Smooth muscle cell (in vitro differentiated cells): ENCODE data around the gene PTK7. TPM values are rescaled to one million over a fixed set of nuclear protein-coding genes. Genes with fewer than 3 reads are reported as not detected.

ENCODE experiments used
- DNase-seq: peaks from one replicate; lab custom pipeline; 2025; ENCODE audit not compliant: unreplicated experiment; lab: John Stamatoyannopoulos, UW
- H2AFZ ChIP-seq: fragments of 200-600 bp; sonication (generic); 2 replicates; pipeline ENCODE4 v1.6.0; 2016; ENCODE audit warnings: antibody characterized with exemption, low read depth, mild to moderate bottlenecking
- H3F3A ChIP-seq: fragments of 200-600 bp; sonication (generic); 2 replicates; pipeline ENCODE4 v1.6.0; 2017; ENCODE audit warnings: antibody characterized with exemption, low read depth
- H3K27ac ChIP-seq: fragments of 200-600 bp; sonication (generic); 2 replicates; pipeline ENCODE4 v1.5.1; 2016; ENCODE audit warnings: low read depth, mild to moderate bottlenecking
- H3K27me3 ChIP-seq: fragments of 200-600 bp; sonication (generic); 2 replicates; pipeline ENCODE4 v1.6.1; 2016; ENCODE audit warnings: low read depth, mild to moderate bottlenecking
- H3K36me3 ChIP-seq: fragments of 200-600 bp; sonication (generic); 2 replicates; pipeline ENCODE4 v1.5.1; 2016; ENCODE audit warnings: low read depth
- H3K4me1 ChIP-seq: fragments of 200-600 bp; sonication (generic); 2 replicates; pipeline ENCODE4 v1.5.1; 2016; ENCODE audit warnings: low read depth
- H3K4me2 ChIP-seq: fragments of 200-600 bp; sonication (generic); 2 replicates; pipeline ENCODE4 v1.6.0; 2016; ENCODE audit warnings: mild to moderate bottlenecking
- H3K4me3 ChIP-seq: fragments of 200-600 bp; sonication (generic); 2 replicates; pipeline ENCODE4 v1.5.1; 2016; ENCODE audit warnings: mild to moderate bottlenecking
- H3K79me2 ChIP-seq: fragments of 200-600 bp; sonication (generic); 2 replicates; pipeline ENCODE4 v1.6.0; 2016; ENCODE audit warnings: low read depth, mild to moderate bottlenecking
- H3K9ac ChIP-seq: fragments of 200-600 bp; sonication (generic); 2 replicates; pipeline ENCODE4 v1.6.0; 2016; ENCODE audit warnings: low read depth
- H3K9me3 ChIP-seq: fragments of 200-600 bp; sonication (generic); replicated peaks from 2 replicates; pipeline ENCODE4 v1.5.1; 2016; ENCODE audit warnings: low read depth
- H4K20me1 ChIP-seq: fragments of 200-600 bp; sonication (generic); 2 replicates; pipeline ENCODE4 v1.6.0; 2016; ENCODE audit warnings: low read depth
- WGBS: methylation state at CpG from one replicate; pipeline ENCODE4 v1.1.7; 2016; ENCODE audit warnings: low lambda C conversion rate; 5-methylcytosine and 5-hydroxymethylcytosine counted together
- polyA plus RNA-seq: library from polyadenylated mRNA; unstranded; fragments of >200 nt; fragmentation: Nextera tagmentation; extraction: Ambion mirVana; gene quantifications from 2 replicates; pipeline ENCODE4 v1.2.1, GENCODE V29; 2016
- total RNA-seq: library from RNA; depleted of rRNA; stranded (reverse); fragments of >200 nt; gene quantifications from 2 replicates; pipeline ENCODE4 v1.2.3, GENCODE V29; 2014
- TF ChIP-seq, protein P1 (sequence below): fragments of 200-600 bp; sonication (generic); IDR thresholded peaks from 2 replicates; pipeline ENCODE4 v1.5.1; 2017; ENCODE audit warnings: borderline replicate concordance, mild to moderate bottlenecking, antibody characterized with exemption; ENCODE audit not compliant: insufficient read depth, poor library complexity, severe bottlenecking

PTK7 gene
- total and polyA plus RNA-seq, 2 experiments from 2014 or later: 376 to 598 TPM

DNA sequence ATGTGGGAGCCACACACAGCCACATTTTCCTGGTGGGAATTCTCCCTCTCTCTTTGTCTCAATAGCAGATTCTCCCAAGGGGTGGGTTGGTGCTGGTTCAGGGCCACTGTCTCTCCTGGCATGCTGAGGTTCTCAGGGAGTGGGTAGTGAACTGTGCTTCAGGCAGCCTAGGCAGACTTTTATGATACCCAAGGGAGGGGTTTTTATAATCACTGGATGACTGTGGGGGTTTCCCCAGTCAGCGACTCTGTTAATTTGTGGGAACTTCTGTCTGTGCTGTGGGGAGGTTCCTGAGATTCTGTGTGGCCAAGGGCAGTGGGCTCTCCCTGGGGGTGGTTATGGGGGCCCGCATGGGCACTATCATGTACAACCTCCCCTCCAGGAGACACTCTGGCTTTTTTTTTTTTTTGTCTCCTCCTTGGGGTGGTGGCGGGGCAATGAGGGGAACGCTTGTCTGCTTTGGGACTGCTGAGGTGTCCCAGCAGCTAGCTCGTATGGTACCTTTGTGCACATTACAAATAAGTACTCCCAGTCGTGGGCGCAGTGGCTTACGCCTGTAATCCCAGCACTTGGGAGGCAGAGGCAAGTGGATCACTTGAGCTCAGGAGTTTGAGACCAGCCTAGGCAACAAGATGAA lies 10.0 kb downstream of the PTK7 start:
- H3K79me2 ChIP-seq: peaks cover 100% of the 10 kb centered on the region
- no peak overlapping the region for H3K4me3 ChIP-seq
- no peak for DNase-seq
- no peaks in the 10 kb centered on the region for H3K36me3 ChIP-seq
- peaks cover 100% of the 10 kb centered on the region for H4K20me1 ChIP-seq
- 78% methylated on average over 7 of the region's 8 CpGs for WGBS
- peak overlapping the region; percentile 42 for H3K4me2 ChIP-seq
- H3K27ac ChIP-seq: peak overlapping the region; percentile 97
- H3K9me3 ChIP-seq: no peaks in the 10 kb centered on the region
- TF ChIP-seq, protein P1, sequence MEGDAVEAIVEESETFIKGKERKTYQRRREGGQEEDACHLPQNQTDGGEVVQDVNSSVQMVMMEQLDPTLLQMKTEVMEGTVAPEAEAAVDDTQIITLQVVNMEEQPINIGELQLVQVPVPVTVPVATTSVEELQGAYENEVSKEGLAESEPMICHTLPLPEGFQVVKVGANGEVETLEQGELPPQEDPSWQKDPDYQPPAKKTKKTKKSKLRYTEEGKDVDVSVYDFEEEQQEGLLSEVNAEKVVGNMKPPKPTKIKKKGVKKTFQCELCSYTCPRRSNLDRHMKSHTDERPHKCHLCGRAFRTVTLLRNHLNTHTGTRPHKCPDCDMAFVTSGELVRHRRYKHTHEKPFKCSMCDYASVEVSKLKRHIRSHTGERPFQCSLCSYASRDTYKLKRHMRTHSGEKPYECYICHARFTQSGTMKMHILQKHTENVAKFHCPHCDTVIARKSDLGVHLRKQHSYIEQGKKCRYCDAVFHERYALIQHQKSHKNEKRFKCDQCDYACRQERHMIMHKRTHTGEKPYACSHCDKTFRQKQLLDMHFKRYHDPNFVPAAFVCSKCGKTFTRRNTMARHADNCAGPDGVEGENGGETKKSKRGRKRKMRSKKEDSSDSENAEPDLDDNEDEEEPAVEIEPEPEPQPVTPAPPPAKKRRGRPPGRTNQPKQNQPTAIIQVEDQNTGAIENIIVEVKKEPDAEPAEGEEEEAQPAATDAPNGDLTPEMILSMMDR: no peak
- H3K9ac ChIP-seq: no peak overlapping the region
- H3K4me1 ChIP-seq: peaks cover 32% of the 10 kb centered on the region
- no peaks in the 10 kb centered on the region for H3K27me3 ChIP-seq
- H2AFZ ChIP-seq: no peak overlapping the region
- H3F3A ChIP-seq: peaks cover 34% of the 10 kb centered on the region

DNA sequence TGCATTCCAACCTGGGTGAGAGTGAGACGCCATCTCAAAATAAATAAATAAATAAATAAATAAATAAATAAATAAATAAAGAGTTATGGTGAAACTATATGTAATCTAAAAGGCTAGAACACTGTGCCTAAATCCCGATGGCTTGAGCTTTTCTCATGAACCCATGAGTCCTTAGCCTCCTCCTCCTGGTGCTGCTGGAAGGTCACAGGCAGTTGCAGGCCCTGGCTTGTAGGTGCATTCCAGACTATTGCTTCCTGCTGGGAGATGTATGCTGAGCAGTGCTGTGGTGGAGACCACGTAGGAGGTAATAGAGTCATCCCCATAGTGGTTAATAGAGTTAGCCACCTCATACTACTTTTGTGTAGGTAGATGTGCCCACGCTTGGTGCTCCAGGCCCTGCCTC lies 12.5 kb downstream of the PTK7 start:
- peaks cover 100% of the 10 kb centered on the region for H3K79me2 ChIP-seq
- peak overlapping the region; percentile 37 for H3K9ac ChIP-seq
- TF ChIP-seq, protein P1: no peak
- peaks cover 43% of the 10 kb centered on the region for H3K4me1 ChIP-seq
- peaks cover 100% of the 10 kb centered on the region for H4K20me1 ChIP-seq
- no peaks in the 10 kb centered on the region for H3K27me3 ChIP-seq
- WGBS: 58% methylated on average over 4 of the region's 4 CpGs
- H3K4me3 ChIP-seq: no peak overlapping the region
- H2AFZ ChIP-seq: no peak overlapping the region
- no peaks in the 10 kb centered on the region for H3K36me3 ChIP-seq
- H3F3A ChIP-seq: peaks cover 40% of the 10 kb centered on the region
- H3K27ac ChIP-seq: peak overlapping the region; percentile 84
- H3K9me3 ChIP-seq: no peaks in the 10 kb centered on the region
- peak overlapping the region; percentile 69 for H3K4me2 ChIP-seq
- no peak for DNase-seq

DNA sequence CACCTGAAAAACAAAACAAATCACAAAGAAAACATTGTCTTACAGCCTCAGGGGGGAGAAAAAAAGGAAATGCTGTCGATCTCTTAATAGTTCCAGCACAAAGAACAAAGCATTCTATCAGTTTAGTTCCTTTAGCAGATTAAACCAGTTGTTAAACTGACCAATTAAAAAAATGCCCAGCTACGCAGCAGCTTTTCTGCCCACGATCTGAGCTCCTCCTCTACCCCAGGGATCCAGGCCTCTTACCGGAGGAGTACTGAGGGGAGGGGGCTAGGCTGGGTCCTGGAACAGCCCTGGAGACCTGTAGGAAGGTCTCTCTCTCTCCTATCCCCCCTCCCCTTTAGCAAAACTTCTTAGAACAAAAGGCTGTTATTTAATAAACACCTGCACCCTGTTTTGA lies 13.4 kb downstream of the PTK7 start:
- no peaks in the 10 kb centered on the region for H3K36me3 ChIP-seq
- H3K79me2 ChIP-seq: peaks cover 100% of the 10 kb centered on the region
- H3K9ac ChIP-seq: peak overlapping the region; percentile 37
- TF ChIP-seq, protein P1: no peak
- H3K4me3 ChIP-seq: no peak overlapping the region
- peaks cover 100% of the 10 kb centered on the region for H4K20me1 ChIP-seq
- peaks cover 47% of the 10 kb centered on the region for H3K4me1 ChIP-seq
- no peak overlapping the region for H2AFZ ChIP-seq
- WGBS: 21% methylated on average over 4 of the region's 4 CpGs
- no peaks in the 10 kb centered on the region for H3K27me3 ChIP-seq
- peaks cover 45% of the 10 kb centered on the region for H3F3A ChIP-seq
- H3K4me2 ChIP-seq: peak overlapping the region; percentile 69
- no peaks in the 10 kb centered on the region for H3K9me3 ChIP-seq
- no peak for DNase-seq
- H3K27ac ChIP-seq: peak overlapping the region; percentile 84
